Stimulated activated CD4-positive, alpha-beta T cell treated with anti-CD3 and anti-CD28 coated beads, Interleukin-15, amount 100 ng/mL, for 24 hours (primary cell): Measurements from ENCODE around the gene LNP1.

Source experiments
- DNase-seq: peaks from one replicate; pipeline ENCODE4 v3.0.0-alpha.2; 2020

Gene LNP1

DNA sequence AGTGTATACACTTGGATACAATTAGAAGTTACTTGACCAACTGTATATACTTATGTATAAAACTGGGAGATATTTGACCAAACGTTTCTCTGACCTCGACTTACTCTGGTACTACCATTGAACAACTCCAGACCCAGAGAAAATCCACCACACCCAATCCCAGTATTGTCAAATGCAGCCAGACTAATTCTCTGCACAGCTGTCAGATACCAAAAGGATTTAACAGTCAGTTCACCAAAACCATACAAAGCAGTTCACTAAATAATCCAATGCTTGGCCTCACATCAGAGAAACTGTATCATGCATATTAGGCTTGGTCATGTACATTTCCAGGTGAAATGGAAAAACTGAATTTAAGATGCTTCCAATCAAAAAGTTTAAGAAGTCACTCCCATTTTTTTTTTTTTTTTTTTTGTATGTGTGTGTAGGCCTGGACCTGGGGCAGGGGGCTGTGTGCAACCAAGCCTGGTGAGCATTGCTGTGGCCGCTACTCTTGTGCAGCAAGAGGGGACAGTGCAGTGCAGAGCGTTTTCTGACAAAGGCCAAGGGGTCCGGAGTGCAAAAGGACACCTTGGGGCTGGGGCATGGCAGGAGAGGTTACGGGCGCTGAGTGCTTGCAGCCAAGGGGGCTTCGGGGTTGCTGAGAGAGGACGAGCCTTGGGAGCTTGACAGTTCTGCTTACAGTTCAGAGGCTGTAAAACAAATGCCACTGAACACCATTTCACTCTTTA, 1.8 kb upstream of the LNP1 start:
- no peak for DNase-seq

DNA sequence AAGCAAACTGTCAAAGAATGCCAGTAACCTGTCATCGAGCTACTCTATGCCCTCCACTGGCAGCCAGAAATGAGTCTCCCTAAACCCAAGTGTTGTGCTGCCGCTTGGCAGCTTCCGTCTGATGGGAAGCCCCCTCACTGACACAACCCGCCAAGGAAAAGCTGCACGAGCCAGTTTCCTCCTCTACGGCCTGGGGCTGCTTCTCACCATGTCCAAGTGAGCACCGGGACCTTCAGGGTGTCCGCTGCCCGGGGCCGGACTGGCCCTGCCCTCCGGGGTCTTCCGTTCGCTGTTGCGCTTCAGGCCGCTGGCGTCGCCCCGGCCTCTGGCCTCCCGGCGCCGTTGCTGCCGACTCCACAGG, 940 bp upstream of the LNP1 start:
- peak; percentile 48 for DNase-seq

DNA sequence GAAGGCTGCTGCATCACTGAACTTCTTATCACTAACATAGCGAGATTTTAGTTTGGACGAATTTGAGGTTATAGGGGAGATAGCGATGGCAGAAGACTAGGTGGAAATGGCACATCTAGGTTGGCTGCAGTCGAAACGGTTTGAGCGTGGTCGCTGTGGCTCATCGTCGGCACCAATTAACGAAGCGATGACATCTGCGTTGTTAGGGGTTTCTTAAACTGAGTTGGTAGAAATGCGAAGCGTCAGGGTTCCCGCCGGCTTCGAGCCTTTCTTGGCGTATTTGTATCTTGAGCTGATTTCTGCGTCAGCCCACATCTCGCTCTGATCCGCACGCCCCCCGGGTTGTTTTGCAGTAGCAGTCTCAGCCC, 319 bp downstream of the LNP1 start:
- peak; percentile 62 for DNase-seq

DNA sequence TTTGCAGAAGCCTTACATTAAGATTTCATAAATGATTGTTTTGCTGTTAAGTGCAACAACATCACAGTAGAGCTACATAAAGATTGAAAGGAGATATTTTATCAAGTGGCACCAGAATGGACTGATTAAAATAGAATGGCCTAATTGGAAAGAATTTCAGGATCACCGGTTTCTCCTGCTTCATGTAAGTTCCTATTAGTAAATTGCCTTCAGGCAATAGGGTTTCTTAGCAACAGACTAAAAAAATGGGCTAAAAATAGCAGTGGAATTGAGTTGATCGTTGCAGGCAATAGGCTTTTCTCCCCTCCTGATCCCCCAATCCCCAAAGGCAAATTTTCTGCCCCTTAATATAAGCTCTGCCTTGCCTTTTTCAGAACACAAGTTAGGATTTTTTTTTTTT, 917 bp downstream of the LNP1 start:
- DNase-seq, result no peak

DNA sequence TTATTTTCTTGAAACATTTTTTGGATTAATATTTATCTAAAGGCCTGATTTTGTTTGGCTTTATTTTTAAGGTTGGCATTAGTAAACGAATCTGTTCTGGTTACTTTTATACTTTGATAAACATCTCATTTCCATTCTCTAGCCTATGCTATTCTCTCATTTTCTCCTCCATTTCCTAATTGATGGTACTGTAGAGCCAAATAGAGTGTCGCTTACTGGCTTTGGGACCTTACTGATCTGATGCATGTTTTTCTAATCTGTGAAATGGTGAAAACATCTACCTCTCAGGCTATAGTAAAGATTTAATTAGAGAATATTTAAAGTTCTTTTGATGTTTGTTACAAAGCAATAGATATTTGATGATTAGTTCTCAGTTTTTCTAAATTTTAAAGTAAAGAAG, 1.6 kb downstream of the LNP1 start:
- no peak for DNase-seq

DNA sequence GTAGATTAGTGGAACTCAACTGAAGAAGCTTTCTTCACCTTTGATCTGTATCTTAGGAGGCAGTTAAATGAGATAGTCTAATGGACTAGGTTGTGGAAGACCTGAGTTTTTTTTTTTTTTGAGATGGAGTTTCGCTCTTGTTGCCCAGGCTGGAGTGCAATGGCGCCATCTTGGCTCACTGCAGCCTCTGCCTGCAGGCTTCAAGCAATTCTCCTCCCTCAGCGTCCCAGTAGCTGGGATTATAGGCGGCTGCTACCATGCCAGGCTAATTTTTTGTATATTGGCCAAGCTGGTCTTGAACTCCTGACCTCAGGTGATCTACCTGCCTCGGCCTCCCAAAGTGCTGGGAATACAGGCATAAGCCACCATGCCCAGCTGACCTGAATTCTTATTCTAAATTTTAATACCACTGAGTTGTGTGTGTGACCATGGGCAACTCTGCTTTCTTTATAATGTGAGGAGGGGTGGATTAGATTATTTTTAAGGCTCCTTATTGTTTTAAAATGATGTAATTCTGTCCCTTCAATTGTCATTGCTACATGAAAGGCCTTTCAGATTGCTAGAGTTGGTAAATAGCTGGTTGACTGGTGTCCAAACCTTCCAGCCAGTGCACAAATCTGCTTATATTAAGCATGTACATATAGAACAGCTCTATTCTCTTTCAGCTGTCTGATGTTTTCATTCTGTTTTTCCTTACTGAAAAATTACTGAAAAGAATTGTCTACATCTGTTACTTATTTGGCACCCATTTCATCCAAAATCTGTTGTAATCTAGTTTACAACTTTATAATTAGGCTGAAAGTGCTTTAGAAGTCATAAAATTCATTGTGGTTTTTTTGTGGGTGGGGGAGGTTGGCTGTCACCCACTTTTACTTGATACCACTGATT, 2.3 kb downstream of the LNP1 start:
- no peak for DNase-seq

DNA sequence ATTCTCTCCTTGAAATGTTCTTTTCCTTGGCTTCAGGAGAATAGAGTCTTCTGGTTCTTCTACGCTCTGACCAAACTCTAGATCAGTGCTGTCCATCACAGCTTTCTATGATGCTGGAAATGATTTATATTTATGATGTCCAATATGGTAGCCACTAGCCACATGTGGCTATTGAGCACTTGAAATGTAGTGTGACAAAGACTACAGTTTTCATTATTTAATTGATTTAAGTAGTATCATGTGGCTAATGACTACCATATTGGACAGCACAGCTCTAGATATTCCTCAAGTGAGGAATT, 2.9 kb downstream of the LNP1 start:
- DNase-seq, result no peak

DNA sequence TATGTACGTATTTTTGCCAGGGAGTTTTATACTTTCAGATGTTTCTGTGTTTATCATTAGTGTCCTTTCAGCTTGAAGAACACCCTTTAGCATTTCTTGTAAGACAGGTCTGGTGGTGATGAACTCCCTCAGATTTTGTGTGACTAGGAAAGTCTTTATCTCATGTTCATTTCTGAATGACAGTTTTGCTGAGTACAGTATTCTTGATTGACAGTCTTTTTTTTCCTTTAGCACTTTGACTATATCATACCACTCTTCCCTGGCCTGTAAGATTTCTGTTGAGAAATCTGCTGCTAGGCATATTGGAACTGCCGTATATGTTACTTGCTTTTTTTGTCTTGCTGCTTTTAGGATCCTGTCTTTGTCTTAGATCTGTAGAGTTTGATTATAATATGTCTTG, 5.8 kb downstream of the LNP1 start:
- no peak for DNase-seq

DNA sequence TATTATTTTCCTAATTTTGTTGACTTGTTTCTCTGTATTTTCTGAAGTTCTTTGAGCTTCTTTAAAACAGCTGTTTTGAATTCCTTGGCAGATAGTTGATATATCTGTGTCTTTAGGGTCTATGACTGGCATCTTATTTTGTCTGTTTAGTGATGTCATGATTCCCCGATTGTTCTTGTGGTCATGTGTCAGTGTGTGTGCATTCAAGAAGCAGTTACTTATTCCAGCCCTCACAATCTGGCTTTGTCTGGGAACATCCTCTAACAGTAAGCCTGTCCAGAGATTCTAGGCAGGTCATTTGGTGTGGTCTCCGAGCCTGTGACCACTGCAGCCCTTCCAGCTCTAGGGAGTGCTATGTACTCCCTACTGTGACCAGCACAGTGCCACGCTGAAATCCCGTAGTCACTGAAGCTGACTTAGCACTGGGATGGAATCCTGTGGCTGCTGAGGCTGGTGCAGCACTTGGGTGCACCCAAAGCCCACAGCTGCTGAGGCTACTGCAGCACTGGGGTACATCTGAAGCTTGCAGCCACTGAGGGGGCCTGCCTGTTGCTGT, 6.7 kb downstream of the LNP1 start:
- DNase-seq, result no peak

DNA sequence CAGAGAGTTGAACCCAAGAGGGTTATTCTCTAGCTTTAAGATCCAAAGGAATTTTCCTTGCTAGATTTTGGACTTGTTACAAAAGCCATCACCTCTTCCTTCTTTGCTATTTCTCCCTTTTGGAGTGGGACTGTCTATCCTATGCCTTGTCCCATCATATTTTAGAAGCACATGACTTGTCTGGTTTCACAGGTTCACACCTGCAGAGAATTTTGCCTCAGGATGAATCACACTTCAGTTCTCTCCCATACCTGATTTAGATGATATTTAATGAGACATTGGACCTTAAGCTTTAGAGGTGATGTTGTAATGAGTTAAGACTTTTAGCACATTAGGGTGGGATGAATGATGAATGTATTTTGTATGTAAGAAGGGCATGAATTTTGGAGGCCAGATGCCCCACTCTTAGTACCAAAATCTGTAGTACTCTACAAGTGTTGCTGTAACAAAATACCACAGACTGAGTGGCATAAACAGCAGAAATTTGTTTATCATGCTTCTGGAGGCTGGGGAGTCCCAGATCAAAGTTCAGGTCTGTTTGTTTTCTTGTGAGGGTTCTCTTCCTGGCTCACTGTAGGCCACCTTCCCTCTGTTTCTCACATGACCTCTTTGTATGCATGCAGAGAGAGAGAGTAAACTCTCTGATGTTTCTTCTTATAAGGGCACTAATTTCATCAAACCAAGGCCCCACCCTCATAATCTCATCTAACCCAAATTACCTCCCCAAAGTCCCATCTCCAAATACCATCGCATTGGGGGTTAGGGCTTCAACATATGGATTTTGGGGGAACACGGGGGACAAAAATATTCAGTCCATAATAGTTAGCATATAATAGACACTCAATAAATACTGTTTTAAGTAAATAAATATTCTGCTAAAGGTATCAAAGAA, 10.0 kb downstream of the LNP1 start:
- DNase-seq, result no peak

DNA sequence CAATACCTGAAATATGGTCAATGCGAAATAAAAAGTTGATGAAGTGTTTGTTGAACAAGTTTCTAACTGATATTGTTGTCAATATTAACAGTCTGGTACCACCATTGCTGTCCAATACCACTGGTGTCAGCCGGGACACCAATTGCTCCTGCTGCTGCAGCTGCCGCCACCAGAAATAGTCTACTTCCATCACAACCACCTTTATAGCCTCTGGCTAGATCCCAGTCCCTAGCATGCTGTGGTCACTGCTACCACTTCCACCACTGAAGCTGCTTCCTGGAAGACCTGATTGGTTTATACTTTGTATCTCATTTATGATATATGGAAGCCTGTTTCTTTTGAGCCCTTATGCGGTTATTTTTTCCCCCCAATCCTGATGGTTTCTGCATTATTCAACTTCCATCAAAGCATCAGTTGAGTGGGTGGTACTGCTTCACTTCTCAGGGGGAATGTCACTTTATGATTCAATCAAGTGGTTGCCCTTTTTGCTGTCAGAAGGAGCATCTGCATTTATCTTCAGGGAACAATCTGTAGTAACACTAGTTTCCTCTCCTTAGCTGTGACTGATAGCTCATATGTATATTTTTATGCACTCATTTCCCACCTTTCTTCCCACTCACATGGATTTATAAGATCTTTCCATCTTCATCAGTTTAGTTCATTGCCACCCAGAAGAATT, 11.7 kb downstream of the LNP1 start:
- no peak for DNase-seq

DNA sequence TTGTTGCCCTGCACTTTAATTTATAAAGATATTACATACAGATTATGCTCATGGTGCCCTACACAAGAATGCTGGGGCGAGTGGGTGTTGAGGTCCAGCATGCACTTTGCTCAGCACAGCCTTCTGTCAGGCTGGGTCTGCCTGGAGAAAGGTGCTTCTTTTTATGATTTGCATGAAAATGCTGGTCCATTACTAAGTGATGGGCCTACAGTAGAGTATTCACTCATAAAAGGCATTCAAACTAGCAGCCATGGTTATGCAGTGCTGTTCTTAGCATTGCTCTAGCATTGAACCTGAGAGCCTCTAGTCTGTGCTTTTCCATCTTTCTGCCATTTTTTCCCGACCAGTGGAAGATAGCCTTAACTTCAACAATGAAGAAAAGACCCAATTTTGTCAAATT, 12.3 kb downstream of the LNP1 start:
- no peak for DNase-seq

DNA sequence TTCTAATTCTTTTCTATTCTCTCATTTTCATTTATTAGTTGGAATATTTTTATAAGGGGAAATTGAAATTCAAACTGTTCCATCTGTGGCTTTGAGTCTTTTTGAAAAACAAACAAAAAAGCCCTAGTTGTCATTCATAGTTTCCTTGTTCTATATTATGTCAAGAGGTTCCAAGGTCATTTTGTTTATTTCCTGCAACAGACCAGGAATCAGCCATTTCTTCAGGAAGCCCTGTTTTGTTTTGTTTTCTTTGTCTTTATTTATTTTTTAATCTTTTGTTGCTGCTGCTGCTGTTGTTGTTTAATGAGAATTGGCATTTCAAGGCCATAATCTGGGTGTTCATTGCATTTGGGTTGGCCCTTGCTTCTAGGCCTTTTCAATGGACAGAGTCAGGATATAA, 14.8 kb downstream of the LNP1 start:
- no peak for DNase-seq

DNA sequence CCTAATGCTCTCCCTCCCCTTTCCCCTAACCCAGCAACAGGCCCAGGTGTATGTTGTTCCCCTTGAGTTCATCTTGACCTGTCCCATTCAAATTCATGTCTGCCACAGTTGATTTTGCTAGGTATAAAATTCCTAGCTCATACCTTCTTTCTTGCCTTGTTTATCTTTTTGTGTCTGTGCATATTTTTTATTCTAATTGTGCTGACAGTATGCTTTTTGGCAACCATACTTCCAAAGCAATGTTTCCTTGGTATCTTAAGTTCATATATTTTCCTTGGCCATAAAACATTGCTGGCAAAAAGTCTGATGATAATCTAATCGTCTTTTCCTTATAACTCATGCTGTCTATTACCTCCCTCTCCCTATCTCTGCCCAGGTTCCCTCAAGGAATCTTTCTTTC, 15.5 kb downstream of the LNP1 start:
- no peak for DNase-seq

DNA sequence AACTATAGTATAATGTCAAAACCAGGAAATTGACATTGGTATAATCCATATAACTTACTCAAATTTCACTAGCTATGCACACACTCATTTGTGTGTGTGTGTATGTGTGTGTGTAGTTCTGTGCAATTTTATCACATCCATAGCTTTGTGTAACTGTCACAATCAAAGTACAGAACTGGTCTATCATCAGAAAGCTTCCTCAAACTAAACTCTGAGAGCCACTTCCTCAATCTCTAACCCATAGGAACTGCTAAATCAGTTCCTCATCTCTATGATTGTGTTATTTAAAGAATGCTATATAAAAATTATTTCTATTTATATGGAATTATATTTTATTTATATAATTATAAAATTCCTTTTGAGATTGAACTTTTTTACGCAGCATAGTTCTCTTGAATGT, 18.1 kb downstream of the LNP1 start:
- DNase-seq, result no peak

DNA sequence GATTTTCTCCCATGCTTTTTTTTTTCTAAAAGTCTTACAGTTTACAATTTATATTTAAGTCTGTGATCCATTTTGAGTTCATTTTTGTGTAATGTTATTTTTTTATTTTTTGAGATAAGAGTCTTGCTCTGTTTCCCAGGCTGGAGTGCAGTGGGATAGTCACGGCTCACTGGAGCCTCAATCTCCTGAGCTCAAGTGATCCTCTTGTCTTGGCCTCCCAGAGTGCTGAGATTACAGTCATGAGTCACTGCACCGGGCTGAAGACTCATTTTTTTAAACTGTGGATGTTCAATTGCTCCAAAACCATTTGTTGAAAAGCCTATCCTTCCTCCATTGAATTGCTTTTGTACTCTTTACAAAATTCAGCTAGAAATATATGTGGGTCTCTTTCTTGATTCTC, 19.5 kb downstream of the LNP1 start:
- DNase-seq, result no peak

DNA sequence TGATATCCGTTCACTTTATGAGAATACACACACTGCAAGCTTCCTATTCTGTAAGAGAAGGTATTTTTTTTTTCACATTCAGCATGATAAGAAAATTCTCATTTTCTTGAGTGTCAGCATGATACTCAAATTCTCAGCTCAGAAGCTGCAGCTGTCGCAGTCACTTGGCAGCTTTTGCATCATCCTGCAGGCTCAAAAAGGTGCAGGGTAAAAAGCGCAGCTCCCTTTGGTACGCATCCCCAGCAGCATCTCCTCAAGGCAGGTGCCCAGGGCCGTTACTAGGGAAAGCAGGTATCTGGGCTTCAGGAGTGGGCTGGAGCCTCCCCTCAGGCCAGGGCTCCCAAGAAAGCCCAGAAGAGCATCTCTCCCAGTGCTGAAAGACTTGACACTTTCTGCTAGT, 22.3 kb downstream of the LNP1 start:
- DNase-seq, result no peak

DNA sequence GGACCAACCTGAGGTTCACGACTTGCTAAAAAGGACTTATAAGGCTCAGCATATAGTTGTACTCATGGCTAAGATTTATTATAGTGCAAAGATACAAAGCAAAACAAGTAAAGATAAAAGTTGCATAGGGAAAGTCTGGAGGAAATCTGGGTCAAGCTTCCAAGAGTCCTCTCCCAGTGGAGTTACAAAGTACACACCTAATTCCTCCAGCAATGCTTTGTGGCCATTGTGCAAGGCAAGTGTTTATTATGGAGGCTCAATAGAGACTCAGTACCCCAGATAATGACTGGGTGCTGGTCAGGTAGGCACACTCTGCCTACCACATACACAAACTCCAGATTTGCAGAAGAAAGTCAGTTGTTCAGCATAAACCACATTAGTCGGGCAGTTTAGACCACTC, 22.9 kb downstream of the LNP1 start:
- DNase-seq, result no peak

DNA sequence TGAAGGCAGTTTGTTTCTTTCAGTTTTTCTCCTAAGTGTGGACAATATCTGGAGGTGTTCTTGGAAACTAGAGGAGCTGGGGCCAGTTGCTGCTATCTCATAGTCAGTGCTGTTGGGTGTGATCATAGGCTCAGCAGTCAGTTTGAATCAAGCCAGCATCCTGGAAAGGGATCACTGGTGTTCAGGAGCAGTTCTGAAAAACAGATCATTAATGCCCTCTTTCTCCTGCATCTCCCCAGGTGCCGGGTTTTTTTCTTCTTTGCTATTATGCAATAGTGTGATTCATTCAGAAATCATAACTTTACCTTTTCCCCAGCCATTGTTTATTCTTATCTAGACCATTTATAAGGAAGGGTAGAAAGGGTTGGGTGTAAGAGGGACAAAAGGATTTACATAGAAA, 24.0 kb downstream of the LNP1 start:
- DNase-seq, result no peak

DNA sequence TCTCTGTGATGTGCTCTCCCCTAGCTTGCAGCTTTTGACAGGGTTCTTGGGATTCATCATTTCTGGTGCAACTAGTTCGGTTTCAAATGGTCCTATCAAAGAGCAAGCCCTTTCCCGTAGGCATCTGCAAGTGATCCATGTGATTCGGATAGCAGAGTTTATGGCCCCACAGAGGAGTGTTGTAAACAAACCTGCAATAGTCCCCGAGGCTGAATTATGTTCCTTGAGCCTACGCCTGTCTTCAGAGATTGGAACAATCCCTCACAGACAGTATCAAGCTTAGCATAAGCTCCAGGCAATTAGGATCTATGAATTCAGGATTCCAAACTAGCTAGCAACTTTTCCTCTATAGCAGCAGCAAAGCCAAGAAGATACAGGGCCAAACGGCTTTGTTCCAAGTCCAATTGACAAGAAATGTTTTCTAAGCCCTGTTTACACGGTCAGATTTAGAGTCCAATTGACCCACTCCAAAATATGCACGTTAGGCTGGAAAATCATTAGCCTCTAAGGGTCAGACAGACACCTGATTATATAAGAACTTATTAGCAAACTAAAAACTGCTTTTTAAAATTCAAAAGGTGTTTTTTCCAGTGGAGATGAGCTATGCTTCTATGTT, 24.8 kb downstream of the LNP1 start:
- no peak for DNase-seq

DNA sequence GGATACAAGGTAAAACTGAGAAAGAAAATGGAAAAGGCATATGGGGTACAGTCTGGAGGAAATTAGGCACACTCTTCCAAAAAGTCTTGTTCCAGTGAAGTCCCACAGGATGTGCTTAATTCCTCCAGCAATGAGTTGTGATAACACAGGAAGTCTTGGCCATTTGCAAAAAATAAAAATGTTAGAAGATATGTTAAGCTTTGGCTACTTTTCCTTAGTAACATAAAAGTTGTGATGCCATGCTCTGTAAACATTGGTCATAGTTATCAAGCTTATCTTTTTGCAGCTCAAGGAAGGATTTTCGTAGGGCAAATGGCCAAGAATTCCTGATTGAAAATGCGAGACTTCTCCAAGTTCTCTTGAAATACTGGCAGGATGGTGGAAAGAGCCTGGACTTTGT, 26.4 kb downstream of the LNP1 start:
- DNase-seq, result no peak

DNA sequence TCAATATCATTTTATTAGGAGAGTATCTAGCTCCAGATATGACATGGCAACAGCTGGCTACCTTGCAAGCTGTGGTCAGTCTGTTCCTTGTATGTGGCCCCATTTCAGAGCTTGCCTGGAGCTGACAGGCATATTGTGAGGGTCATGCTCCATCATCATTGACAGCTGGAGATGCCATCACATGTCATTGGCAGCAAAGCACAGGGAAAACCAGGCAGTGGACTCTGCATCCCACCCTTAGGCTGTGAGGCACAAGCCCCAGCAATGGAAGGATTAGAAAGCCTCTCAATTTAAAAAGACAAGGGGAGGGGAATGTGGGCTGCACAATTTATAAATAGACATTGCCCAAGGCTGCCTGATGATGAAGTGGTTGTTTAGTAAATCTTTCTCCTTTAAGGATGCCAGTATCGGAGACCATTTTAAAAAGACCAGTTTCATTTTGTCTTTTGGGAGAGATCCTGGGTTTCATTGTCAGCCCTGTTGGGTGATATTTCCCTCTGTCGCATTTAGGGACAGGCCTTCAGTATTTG, 27.9 kb downstream of the LNP1 start:
- no peak for DNase-seq
